ENCODE measurements around the gene DIAPH3.

DIAPH3 gene

DNA sequence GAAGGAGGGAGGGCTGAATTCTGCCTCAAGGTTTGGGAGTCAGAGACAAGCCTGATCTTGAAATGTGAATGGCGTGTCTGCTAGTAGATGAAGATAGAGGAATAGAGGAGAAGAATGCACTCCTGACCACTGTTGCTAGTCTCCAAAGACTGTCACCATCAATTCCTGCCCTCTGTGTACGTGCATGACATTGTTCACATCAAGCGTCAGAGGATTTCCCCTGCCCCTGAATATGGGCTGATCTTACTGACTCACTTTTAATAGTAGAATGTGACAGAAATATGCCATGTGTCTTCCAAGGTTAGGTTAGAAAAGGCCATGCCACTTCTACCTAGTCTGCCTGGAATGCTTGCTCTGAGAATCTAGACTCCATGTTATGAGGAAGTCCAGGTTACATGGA is 538.6 kb downstream of the DIAPH3 start:
- no peak overlapping the region for H3K27ac ChIP-seq (ENCODE audit: extremely low read depth, low read depth, low read length)
- H3K36me3 ChIP-seq (ENCODE audit: control insufficient read depth in 2 of 2, insufficient read depth in 1 of 2, low read length in 2 of 2) = no peaks in the 10 kb centered on the region
- ChIA-PET POLR2A (no interaction called here), CTCF (no interaction called here)
- H3K4me3 ChIP-seq (ENCODE audit: low read depth, low read length) = no peak overlapping the region
- TF ChIP-seq, protein P1, sequence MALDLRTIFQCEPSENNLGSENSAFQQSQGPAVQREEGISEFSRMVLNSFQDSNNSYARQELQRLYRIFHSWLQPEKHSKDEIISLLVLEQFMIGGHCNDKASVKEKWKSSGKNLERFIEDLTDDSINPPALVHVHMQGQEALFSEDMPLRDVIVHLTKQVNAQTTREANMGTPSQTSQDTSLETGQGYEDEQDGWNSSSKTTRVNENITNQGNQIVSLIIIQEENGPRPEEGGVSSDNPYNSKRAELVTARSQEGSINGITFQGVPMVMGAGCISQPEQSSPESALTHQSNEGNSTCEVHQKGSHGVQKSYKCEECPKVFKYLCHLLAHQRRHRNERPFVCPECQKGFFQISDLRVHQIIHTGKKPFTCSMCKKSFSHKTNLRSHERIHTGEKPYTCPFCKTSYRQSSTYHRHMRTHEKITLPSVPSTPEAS (tag by site-specific recombination; IDR thresholded peaks at IDR 0.05) = no peak
- no peak for TF ChIP-seq KLF10 (tag by site-specific recombination; IDR thresholded peaks at IDR 0.05)
- no peak for TF ChIP-seq GFI1B (tag by site-specific recombination; IDR thresholded peaks at IDR 0.05)
- TF ChIP-seq ZBTB8A (tag by site-specific recombination; IDR thresholded peaks at IDR 0.05) = no peak
- no peak for TF ChIP-seq ZNF555 (tag by site-specific recombination; conservative IDR thresholded peaks at IDR 0.05)
- TF ChIP-seq ZBTB7A (tag by site-specific recombination; IDR thresholded peaks at IDR 0.05; ENCODE audit: low read depth) = no peak
- TF ChIP-seq ZNF114 (tag by site-specific recombination; IDR thresholded peaks at IDR 0.05) = no peak
- H3K9me3 ChIP-seq (ENCODE audit: control insufficient read depth, insufficient read depth, low read depth, low read length) = no peaks in the 10 kb centered on the region
- no peaks in the 10 kb centered on the region for H3K4me1 ChIP-seq (ENCODE audit: control insufficient read depth, insufficient read depth, low read length)

DNA sequence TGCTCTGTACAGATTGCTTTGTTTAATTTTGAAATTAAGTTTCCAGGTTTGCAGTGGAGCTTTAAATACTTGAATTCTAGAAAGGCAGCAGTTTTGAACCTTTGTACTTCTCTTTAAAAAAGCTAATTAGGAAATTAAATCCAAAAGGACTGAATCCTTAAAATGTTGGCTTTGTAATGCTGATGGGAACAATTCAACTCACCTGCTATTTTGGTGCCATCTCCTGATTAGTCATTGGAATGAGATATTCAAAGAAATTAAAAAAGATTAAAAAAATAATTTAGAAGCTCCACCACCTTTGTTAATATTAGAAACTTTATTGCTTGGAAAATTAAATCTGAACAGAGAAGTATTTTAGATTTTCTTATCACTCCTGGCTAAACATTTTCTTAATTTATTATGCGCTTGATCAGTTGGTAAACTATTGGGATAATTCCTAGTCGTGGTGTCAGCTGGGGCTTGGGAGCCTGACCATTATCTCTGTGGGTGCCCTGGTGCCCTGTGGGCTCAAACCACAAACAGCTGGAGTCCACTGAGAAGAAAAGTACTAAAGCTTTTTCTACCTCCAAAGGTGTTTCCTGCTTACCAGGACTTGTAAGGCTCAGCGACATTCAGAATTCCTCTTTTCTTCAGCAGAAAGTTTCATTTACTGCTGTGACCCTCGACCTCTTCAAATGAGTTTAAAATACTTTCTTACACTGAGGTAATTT is 540.4 kb downstream of the DIAPH3 start:
- Histone ChIP-seq H3K4me3 (ENCODE audit: low read depth, low read length) (no peak overlapping the region), H3K27ac (ENCODE audit: extremely low read depth, low read depth, low read length) (no peak overlapping the region), H3K9me3 (ENCODE audit: control insufficient read depth, insufficient read depth, low read depth, low read length) (no peaks in the 10 kb centered on the region), H3K4me1 (ENCODE audit: control insufficient read depth, insufficient read depth, low read length) (no peaks in the 10 kb centered on the region), H3K36me3 (ENCODE audit: control insufficient read depth in 2 of 2, insufficient read depth in 1 of 2, low read length in 2 of 2) (no peaks in the 10 kb centered on the region)
- ChIA-PET CTCF (no interaction called here), POLR2A (no interaction called here)
- TF ChIP-seq SALL2 (tag by site-specific recombination; IDR thresholded peaks at IDR 0.05; ENCODE audit: borderline replicate concordance) (no peak), ZIC2 (tag by site-specific recombination; IDR thresholded peaks at IDR 0.05) (peak; percentile 45)
- TF ChIP-seq, protein P2, sequence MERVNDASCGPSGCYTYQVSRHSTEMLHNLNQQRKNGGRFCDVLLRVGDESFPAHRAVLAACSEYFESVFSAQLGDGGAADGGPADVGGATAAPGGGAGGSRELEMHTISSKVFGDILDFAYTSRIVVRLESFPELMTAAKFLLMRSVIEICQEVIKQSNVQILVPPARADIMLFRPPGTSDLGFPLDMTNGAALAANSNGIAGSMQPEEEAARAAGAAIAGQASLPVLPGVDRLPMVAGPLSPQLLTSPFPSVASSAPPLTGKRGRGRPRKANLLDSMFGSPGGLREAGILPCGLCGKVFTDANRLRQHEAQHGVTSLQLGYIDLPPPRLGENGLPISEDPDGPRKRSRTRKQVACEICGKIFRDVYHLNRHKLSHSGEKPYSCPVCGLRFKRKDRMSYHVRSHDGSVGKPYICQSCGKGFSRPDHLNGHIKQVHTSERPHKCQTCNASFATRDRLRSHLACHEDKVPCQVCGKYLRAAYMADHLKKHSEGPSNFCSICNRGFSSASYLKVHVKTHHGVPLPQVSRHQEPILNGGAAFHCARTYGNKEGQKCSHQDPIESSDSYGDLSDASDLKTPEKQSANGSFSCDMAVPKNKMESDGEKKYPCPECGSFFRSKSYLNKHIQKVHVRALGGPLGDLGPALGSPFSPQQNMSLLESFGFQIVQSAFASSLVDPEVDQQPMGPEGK (tag by site-specific recombination; IDR thresholded peaks at IDR 0.05) = no peak
- TF ChIP-seq, protein P3, sequence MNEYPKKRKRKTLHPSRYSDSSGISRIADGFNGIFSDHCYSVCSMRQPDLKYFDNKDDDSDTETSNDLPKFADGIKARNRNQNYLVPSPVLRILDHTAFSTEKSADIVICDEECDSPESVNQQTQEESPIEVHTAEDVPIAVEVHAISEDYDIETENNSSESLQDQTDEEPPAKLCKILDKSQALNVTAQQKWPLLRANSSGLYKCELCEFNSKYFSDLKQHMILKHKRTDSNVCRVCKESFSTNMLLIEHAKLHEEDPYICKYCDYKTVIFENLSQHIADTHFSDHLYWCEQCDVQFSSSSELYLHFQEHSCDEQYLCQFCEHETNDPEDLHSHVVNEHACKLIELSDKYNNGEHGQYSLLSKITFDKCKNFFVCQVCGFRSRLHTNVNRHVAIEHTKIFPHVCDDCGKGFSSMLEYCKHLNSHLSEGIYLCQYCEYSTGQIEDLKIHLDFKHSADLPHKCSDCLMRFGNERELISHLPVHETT (tag by site-specific recombination; IDR thresholded peaks at IDR 0.05) = no peak
- TF ChIP-seq, protein P4, sequence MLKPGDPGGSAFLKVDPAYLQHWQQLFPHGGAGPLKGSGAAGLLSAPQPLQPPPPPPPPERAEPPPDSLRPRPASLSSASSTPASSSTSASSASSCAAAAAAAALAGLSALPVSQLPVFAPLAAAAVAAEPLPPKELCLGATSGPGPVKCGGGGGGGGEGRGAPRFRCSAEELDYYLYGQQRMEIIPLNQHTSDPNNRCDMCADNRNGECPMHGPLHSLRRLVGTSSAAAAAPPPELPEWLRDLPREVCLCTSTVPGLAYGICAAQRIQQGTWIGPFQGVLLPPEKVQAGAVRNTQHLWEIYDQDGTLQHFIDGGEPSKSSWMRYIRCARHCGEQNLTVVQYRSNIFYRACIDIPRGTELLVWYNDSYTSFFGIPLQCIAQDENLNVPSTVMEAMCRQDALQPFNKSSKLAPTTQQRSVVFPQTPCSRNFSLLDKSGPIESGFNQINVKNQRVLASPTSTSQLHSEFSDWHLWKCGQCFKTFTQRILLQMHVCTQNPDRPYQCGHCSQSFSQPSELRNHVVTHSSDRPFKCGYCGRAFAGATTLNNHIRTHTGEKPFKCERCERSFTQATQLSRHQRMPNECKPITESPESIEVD (tag by site-specific recombination; IDR thresholded peaks at IDR 0.05) = no peak

DNA sequence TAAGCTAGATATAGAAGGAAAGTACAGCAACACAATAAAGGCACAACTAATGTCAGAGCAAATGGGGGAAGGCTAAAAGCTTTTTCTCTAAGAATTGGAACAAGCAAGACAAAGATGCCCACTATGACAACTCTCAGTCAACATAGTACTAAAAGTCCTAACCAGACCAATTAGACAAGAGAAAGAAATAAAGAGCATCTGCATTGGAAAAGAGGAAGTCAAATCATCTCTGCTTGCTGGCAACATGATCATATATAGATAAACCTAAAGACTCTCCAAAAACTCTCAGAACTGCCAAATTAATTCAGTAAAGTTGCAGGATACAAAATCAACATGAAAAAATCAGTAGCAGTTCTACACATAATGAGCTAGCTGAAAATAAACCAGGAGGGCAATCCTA is 542.0 kb downstream of the DIAPH3 start:
- CTCF ChIA-PET = no interaction called here
- no peak overlapping the region for H3K4me3 ChIP-seq (ENCODE audit: low read depth, low read length)
- no peaks in the 10 kb centered on the region for H3K36me3 ChIP-seq (ENCODE audit: control insufficient read depth in 2 of 2, insufficient read depth in 1 of 2, low read length in 2 of 2)
- H3K9me3 ChIP-seq (ENCODE audit: control insufficient read depth, insufficient read depth, low read depth, low read length) = no peaks in the 10 kb centered on the region
- no peak overlapping the region for H3K27ac ChIP-seq (ENCODE audit: extremely low read depth, low read depth, low read length)
- POLR2A ChIA-PET = no interaction called here
- no peak for TF ChIP-seq ZIC2 (tag by site-specific recombination; IDR thresholded peaks at IDR 0.05)
- TF ChIP-seq, protein P5, sequence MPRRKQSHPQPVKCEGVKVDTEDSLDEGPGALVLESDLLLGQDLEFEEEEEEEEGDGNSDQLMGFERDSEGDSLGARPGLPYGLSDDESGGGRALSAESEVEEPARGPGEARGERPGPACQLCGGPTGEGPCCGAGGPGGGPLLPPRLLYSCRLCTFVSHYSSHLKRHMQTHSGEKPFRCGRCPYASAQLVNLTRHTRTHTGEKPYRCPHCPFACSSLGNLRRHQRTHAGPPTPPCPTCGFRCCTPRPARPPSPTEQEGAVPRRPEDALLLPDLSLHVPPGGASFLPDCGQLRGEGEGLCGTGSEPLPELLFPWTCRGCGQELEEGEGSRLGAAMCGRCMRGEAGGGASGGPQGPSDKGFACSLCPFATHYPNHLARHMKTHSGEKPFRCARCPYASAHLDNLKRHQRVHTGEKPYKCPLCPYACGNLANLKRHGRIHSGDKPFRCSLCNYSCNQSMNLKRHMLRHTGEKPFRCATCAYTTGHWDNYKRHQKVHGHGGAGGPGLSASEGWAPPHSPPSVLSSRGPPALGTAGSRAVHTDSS (tag by site-specific recombination; IDR thresholded peaks at IDR 0.05) = no peak
- H3K4me1 ChIP-seq (ENCODE audit: control insufficient read depth, insufficient read depth, low read length) = no peaks in the 10 kb centered on the region
